ENCODE data around the gene DCC.

DCC gene

GRCh38 chr18:53254265-53254664 is 914.3 kb downstream of the DCC start:
- DNase-seq, result no peak

GRCh38 chr18:53261241-53261640 is 921.2 kb downstream of the DCC start:
- DNase-seq, result no peak

GRCh38 chr18:53266850-53267249 is 926.9 kb downstream of the DCC start:
- DNase-seq, result no peak

GRCh38 chr18:53268455-53268854 is 928.5 kb downstream of the DCC start:
- DNase-seq, result no peak

GRCh38 chr18:53281406-53281805 is 941.4 kb downstream of the DCC start:
- DNase-seq, result no peak

- DNase-seq, result no peak
Observed at GRCh38 chr18:53283708-53284107, 943.7 kb downstream of the DCC start.

- no peak for DNase-seq
Observed at GRCh38 chr18:53305461-53305860, 965.5 kb downstream of the DCC start.

GRCh38 chr18:53319628-53320027 is 979.6 kb downstream of the DCC start:
- no peak for DNase-seq

- DNase-seq, result no peak
Observed at GRCh38 chr18:53322163-53322562, 982.2 kb downstream of the DCC start.

- DNase-seq, result no peak
Observed at GRCh38 chr18:53324353-53324752, 984.4 kb downstream of the DCC start.

GRCh38 chr18:53360501-53361443 is 1020.8 kb downstream of the DCC start:
- no peak for DNase-seq

GRCh38 chr18:53375621-53376020 is 1035.6 kb downstream of the DCC start:
- no peak for DNase-seq

- DNase-seq, result peak; percentile 5 to 23
Observed at GRCh38 chr18:53380063-53380639, 1040.2 kb downstream of the DCC start.

GRCh38 chr18:53382870-53383269 is 1042.9 kb downstream of the DCC start:
- DNase-seq, result no peak

- DNase-seq, result no peak
Observed at GRCh38 chr18:53385889-53386288, 1045.9 kb downstream of the DCC start.

- DNase-seq, result no peak
Observed at GRCh38 chr18:53387581-53387980, 1047.6 kb downstream of the DCC start.

- no peak for DNase-seq
Observed at GRCh38 chr18:53402670-53403069, 1062.7 kb downstream of the DCC start.

GRCh38 chr18:53408271-53408670 is 1068.3 kb downstream of the DCC start:
- no peak for DNase-seq

GRCh38 chr18:53411511-53411910 is 1071.5 kb downstream of the DCC start:
- DNase-seq, result no peak

- no peak for DNase-seq
Observed at GRCh38 chr18:53417003-53417402, 1077.0 kb downstream of the DCC start.

GRCh38 chr18:53421869-53422268 is 1081.9 kb downstream of the DCC start:
- DNase-seq, result no peak

- DNase-seq, result no peak
Observed at GRCh38 chr18:53422896-53423295, 1082.9 kb downstream of the DCC start.

GRCh38 chr18:53426666-53427184 is 1086.7 kb downstream of the DCC start:
- DNase-seq, result peak; percentile 25 to 59

GRCh38 chr18:53441761-53442414 is 1101.9 kb downstream of the DCC start:
- DNase-seq, result no peak
